ENCODE measurements around the gene NEO1.

Gene NEO1

DNA sequence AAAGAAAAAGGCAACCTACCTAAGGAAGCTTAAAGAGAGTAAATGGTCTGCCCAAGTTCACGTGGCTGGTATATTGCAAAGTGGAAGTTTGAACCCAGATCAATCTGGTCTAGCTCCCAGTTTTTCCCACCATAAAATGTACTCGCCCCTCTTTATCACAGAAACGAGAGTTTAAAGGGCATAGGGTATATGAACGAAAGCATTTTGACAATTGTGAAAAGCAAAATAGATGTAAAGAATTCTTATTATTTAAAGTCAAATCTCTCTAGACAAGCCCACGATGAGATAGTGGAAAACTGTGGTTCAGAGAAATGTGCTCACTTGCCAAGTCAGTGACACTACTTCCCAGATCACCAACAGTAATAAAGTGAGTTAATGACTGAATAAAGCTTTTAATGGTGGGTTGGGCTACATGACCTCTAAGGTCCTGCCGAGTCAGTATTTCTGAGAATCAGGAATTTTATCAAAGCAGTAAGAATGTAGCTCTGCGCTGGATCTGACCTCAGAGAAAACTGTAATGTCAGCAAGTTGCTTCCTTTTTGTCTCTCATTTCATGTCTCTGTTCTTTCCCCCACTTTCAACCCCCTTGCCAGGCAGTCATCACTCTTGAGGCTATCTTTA lies 23.3 kb upstream of the NEO1 start:
- no peak for DNase-seq

DNA sequence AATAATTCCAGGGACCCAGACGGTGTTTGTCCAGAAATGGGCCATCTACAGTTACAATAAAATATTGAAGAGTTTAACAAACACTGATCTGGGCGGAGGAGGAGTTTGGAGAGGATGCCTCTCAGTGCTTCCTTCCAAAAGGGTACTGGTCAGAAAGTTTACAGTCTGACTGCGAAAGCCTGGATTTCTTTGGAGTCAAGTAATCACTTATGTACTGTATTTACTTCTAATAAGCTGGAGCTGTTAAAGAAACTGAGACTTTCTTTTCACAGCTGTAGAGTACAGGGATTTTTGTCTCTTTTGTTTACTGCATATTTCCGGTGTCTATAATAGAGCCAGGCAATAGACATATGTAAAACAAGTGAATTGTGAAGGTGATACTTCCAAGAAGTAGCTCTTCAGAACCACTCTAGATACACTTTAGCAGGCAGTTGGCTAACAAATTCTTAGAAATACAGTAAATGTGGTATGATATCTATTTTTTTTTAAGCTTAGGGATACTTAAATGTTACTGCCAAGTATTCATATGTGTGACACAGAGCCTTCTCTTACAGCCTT lies 22.1 kb upstream of the NEO1 start:
- DNase-seq = no peak

DNA sequence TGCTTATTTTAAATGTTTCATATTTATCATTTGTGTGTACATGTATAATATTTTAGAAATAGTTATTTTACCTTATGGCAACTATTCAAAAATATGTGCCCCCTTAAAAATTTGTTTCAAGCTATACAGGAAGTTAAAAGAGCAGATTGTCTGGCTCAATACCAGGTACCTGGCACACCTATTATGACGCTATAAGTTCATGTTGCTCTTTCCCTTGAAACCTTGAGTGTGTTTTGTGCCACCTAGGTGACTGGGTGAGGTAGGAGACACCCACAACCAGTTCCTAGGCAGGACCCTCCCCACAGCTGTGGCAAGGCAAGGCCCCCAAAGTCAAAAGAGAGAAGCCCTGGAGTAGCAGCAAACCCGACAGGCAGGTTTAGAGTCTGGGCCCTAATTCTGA lies 20.6 kb upstream of the NEO1 start:
- DNase-seq = no peak

DNA sequence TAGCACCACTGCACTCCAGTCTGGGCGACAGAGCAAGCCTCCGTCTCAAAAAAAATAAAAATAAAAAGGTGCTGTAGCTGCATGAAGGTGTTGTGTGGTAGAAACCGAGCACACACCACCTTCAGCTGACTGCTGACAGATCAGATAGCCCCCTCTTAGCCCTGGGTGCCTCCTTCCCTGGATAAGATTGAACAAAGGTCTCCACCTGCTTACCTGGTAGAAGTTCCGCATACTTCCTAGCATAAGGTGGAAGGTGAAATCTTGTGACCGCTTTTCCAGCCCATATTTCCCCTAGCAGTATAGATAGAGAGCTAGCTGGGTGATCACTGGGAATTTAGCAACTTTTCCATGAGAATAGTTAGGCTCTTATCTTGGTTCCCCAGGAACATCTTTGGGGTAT lies 18.7 kb upstream of the NEO1 start:
- no peak for DNase-seq

DNA sequence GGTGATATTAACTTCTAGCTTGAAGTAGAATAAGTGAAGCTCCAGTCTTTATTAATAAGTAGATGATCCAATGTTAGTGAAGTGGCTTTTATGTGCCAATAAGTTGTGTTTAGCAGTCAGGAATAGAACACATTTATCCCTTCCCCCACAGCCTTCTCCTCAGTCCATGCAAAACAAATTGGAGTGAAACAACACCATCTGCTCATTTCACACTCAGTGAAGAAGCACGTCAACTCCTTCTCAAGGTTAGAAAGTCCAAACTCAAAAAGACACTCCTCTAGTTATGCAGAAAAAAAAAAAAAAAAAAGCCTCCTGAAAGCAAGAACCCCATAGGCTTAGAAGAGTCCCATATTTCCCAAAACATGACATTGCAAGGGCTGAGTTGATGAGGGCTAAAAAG lies 18.0 kb upstream of the NEO1 start:
- DNase-seq = no peak

DNA sequence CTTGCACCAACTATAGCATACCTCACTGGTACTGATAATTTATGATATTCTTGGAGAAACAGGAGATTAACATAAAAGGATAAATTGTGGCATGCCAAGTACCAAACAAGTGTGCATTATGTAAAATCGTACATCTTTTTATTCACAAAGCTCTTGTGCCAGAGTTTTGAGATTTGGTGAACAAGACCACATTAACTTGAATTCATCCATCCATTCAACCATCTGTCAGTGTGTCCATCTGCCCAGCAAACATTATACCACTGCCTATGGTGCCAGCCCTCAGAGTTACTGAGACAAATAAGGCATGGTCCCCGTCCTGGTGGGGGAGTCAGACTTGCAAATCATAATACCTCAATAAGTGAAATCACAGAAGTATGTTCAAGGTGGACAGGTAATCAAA lies 17.0 kb upstream of the NEO1 start:
- DNase-seq = no peak

DNA sequence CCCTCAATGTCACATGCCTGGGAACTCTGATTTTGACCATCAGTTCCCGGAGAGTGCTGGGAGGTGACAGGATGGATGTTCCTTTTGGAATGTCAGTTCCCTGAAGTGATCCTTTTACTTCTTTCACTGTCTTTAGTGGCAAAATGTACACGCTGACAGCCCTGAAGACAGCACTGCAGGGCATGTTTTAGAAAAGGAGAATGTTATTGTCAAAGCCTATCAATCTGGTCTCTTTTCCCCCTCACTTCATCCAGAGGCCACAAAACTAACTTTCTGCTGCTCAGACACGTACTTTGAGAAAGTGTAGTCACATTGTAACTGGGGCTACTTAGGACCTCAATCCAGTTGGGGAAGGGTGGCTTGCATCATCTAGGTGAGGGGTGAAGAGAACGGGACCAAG lies 14.0 kb upstream of the NEO1 start:
- DNase-seq = no peak

DNA sequence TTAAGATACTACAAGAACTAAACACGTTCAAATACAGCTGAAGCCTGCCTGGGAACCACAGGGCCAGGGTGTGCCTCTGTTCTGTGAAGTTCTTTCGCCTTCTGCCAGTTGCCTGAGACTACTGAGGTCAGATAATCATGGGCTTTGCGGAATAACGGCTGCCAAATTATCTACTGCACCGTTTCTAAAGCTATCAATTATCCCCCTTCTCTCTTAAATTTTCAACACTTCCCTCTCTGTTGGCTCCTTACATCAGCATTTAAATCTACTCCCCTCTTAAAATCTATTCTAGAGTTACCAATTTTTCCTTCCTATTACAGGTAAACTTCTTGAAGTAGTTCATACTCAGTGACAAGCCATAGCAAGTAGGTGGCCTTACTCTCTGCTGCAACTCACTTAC lies 6.2 kb upstream of the NEO1 start:
- DNase-seq = no peak

DNA sequence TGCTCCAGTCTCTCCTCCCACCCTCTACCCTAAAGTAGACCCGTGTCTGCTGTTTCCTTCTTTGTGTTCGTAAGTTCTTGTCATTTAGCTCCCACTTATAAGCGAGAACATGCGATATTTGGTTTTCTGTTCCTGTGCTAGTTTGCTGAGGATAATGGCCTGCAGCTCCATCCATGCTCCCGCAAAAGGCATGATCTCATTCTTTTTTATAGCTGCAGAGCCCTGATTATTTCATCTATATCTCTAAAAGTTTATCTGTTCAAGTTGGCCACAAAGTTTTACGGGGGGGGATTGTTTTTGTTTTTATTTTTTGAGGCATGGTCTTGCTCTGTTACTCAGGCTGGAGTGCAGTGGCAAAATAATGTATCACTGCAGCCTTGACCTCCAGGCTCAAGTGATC lies 4.4 kb upstream of the NEO1 start:
- no peak for DNase-seq

DNA sequence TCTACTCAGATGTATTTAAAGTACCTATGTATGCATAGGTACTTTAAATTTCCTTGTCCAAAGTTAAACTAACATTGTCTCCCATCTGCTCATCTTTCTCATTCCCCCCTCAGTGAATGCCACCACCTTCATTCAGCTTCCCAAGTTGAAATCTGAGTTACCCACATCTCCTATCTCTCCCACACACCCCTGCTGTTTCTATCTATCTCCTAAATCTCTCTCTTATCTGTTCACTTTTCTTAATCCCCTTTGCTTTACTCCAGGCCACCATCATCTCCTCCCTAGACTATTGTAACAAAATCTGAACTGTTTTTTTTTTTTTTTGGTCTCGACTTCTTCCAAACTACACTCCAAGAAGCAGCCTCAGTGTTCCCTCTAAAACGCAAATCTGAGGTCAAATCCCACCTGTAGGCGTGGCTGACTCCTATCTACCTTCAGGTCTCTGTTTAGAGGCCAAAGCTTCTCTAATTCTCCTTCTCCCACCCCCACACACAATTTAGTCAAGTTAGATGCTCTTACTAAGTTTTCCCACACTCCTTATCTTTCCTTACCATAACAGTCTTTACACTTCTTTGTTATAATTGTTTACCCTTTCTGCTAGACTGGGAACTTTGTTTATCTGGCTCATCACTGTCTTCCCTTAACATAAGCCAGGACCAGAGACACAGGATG lies 3.5 kb upstream of the NEO1 start:
- no peak for DNase-seq

DNA sequence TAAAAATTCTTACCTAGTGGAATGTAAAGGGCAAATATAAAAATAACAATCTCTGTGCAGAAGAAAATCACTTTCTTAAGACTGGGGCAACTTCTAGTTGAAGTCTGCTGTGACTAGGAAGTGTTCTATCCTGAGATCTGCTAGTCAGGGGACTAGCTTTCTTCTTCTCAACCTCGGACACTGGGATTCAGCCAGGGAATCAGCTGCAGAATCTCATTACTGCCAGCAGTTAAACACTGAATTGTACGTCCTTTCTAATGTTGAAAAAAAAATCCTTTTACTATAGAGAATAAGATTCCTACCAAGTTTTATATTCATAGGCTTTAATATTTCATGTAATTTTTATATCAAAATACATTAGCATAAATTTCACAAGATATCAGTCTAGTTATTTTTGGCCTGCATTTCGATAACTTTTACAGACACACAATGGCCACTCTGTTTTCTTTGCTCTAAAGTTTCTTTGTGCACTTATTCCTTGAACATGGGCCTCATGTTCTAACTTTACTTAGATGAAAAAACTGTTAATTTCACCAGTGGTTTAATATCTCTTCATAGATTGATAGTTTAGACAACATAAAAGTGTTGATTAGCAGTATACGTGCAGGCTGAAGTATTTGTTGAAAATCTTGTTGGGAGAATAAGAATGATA lies 2.6 kb upstream of the NEO1 start:
- no peak for DNase-seq

DNA sequence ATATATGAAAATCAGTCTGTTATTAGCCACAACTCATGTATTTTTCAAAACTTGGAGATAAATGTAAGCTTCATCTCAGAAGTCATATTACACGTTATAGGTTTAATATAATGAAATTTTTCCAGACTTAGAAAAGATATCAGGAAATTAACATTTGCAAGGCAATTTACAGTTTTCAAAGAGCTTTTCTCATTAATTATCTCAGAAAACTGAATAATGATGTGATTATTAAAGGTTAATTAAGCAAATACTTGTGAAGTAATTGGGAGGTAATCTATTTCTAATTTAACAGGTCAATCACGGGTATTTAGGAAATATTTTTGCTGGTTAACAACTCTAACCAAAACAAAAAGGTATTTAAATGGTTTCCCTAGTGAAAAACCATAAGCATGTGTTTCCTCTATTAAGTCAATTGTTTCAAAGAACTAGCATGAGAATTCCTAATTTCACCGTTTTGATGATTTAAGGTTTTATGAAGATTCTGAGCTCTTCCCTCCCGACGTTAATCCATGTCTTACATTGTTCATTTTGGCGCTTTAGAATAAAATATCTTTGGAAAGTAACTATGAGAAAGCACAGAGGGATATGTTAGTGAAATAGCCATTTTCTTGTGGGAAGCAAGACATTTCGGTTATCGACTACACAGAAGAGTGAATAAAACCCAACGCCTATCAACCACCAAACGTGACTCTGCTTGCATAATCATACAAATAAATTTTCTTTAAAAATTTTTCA lies 1.5 kb upstream of the NEO1 start:
- no peak for DNase-seq

DNA sequence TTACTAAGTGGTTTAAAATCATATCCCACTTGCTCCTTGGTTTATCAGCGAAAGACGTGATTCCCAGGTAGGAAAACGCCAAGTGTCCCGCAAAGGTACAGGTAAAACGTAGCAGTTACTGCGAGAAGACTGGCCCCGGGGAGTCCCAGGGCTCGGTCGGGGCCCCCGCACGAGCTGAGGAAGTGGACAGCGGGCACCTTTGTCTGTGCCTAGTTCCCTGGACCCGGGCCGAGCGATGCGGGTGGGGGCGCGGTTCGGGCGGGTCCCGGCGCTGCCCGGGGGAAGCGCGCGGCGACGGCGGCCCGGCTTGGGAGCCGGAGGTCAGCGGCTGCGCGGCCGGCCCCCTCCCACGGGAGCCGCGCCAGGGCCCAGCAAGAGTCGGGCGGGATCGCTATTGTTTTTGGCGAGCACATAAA lies 864 bp upstream of the NEO1 start:
- peak; percentile 71 for DNase-seq

DNA sequence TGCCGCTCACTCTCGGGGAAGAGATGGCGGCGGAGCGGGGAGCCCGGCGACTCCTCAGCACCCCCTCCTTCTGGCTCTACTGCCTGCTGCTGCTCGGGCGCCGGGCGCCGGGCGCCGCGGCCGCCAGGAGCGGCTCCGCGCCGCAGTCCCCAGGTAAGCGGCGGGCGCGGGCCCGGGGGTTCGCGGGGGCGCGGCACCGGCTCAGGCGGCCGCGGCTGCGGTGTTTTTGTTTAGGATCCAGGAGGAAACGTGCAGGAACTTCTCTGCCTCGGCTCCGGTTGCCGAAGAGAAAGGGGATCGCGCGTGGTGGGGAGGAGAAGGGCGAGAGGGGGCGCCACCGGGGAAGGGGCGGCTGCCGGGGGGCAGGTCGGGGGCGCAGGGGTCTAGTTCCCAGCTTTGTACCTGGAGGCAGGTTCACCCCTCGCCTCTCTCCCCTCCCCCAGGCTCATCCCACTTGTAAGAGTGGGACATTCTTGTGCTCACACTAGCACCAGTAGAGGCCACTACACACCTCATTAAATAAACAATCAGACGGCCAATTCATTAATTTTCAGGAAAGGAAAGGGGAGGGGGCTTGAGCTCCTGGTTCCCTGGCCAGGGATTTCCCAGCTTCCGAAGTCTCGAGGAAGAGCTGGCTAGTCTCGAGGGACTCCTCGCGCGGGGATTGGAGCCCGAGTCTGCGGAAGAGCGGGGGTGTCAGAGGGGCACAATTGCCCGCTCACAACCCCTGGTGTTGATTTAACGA lies 562 bp downstream of the NEO1 start:
- peak; percentile 67 for DNase-seq

DNA sequence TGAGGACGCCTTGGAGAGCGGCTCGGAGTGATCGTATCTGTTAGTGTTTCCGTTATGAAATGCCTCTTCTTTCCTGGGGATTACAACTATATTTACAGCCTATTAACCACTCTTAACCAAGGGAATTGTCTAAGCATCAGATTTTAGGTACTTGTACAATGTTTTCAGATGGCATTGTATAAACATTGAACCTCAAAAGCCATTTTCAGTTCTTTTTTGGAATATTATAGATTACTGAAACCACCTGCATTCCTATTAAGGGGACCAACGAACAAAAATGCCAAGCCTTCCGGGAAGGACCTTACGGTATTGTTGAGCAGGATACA lies 1.1 kb downstream of the NEO1 start:
- DNase-seq = no peak

DNA sequence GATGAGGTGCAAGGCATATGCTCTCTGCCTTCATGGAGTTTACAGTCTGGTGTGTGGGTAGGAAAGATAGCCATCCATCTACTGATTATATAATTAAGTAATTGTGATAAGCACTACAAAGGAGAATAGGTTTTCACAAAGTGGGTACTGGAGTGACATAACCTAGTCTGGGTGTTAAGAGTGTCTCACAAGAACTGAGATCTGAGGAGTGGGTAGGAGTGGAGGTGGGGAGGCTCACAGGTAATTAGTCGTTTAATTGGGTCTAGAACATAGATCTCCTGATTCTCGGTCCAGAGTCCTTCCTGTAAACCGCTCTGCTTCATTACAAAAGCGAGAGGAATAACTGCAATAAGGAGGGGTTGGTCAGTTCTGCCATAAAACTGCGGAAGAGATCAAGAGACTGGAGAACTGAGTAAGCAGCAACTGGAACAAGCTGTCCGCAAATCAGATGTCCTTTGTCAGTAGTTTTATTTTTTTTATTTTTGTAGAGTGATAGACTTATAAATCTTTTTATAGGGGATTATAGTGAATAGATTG lies 2.2 kb downstream of the NEO1 start:
- no peak for DNase-seq

DNA sequence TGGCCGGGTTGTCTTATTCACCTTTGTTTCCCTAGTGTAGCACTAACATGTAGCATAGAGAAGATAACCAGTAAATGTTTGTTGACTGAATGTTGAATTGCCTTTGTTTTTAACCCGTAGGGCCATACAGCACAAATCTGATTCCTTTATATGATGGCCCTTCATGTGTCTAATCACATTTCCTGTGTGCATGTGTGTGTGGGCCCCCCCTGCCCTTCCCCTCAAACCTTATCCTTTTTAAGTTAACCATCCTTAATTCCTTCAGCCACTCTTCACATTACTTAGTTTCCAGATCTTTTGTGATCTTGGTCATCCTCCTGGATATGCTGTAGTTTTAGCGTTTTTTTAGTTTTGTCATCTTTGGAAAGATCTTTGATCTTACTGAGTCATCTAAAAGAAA lies 4.2 kb downstream of the NEO1 start:
- DNase-seq = no peak

DNA sequence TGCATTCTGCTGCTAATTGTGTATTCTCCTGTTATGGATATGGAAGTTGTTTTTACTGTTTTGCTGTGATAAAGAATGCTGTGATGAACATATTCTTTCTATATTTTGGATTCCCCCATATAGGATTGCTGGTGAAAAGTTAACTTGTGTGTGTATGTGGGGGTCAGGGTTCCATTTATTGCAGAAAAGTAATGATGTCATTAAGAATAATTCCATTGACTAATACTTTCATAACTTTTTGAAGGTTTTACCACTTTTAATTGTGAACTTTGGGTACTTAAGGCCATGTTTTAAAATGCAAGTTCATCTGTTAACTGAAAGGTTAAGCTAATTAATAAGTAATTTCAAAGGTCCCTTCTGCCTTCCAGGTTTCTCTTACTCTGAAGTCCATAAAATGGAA lies 6.2 kb downstream of the NEO1 start:
- DNase-seq = no peak

DNA sequence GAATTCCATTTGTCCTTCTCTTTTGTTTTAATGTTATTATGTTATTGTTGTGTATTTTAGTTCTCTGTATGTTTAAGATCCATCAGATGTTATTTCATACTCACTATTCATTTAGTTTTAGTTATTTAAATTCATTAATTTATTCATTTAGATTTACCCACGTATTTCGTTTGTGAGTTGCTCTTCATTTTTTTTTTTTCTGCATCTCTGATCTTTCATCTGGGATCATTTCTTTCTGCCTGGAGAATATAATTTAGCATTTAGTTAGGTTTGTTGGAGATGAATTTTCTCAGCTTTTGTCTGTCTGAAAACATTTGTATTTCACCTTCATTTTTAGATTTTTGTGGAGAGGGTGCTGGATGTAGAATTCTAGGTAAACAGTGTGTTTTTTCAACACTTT lies 12.9 kb downstream of the NEO1 start:
- DNase-seq = no peak

DNA sequence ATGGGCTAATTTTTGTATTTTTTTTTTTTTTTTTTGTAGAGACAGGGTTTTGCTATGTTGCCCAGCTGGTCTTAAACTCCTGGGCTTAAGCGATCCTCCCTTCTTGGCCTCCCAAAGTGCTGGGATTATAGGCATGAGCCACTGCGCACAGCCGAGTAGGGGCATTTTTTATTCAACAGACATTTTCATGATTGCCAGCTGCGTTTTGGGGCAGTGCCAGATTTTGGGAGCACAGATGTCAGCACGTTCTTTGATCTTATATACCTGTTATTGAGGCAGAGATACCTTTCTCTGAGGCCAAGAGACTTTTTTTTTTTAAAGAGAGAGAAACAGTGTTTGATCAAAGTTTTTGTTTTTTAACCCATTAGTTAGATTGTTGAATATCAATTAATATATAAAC lies 16.8 kb downstream of the NEO1 start:
- DNase-seq = no peak

DNA sequence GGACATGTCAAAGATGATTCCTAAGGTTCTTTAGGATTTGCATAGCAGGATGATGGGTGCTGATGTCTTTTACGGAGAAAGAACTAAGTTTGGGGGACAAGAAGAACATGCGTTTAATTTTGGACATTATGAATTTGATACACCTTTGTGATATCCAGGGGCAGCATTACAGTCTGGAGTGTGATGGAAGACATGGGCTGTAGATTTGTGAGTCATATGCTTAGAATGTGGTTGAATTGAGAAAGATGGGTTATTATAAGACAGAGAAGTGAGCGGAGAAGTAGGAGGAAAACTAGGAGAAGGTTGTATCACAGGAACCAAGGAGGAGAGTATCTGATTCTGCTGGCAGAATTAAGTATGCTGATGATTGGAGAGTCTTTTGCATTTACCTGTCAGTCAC lies 20.6 kb downstream of the NEO1 start:
- no peak for DNase-seq

DNA sequence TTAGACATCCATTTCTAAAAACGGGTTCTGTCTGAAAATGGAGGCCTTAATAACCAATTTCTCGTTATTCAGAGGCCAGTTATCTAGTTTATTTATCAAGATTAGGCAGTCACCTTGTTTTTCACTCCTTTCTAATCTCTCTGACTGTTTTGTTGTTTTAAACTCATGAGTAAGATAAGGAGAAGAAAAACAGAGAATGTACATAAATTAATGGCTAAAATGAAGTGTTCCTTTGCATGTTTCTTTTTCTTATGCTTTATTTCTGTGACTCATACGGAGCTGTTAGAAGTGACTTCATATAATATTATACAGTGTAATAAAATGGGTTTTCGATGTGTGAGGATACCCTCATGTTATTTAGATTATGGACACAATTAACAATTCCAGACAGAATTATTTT lies 22.0 kb downstream of the NEO1 start:
- DNase-seq = no peak

All from midbrain (tissue), 1 donor.